Liver (tissue), 9 donors: ENCODE data around the gene AREG. TPM values are rescaled to one million over a fixed set of nuclear protein-coding genes. Genes with fewer than 3 reads are reported as not detected.

Experiments
- DNase-seq: peaks from one replicate; pipeline ENCODE4 v3.0.0-alpha.2; 2017; ENCODE audit warnings: low spot score
- H3K27ac ChIP-seq, 2 donors: one replicate each; pipeline ENCODE4 v1.7.0; 2013; ENCODE audit warnings: inconsistent platforms in 2 of 2, low read length in 2 of 2, control low read depth in 1 of 2, low read depth in 1 of 2, mild to moderate bottlenecking in 1 of 2
- H3K27me3 ChIP-seq, 4 donors: one replicate each; pipeline versions ENCODE4 v1.6.1 to v1.7.0; 2013; ENCODE audit warnings: low read length in 3 of 4, inconsistent platforms in 1 of 4, mild to moderate bottlenecking in 1 of 4, moderate library complexity in 1 of 4; ENCODE audit not compliant: control insufficient read depth in 4 of 4, insufficient read depth in 4 of 4
- H3K36me3 ChIP-seq, 4 donors: one replicate each; pipeline versions ENCODE4 v1.6.1 to v1.7.0; 2013; ENCODE audit warnings: low read length in 3 of 4, mild to moderate bottlenecking in 3 of 4, low read depth in 1 of 4, moderate library complexity in 1 of 4; ENCODE audit not compliant: control insufficient read depth in 4 of 4, insufficient read depth in 3 of 4
- H3K4me1 ChIP-seq, 4 donors: one replicate each; pipeline versions ENCODE4 v1.6.1 to v1.7.0; 2013; ENCODE audit warnings: low read length in 3 of 4, mild to moderate bottlenecking in 3 of 4, moderate library complexity in 1 of 4; ENCODE audit not compliant: control insufficient read depth in 4 of 4, insufficient read depth in 4 of 4
- H3K4me3 ChIP-seq, 3 donors: one replicate each; pipeline versions ENCODE4 v1.6.1 to v1.7.0; 2013; ENCODE audit warnings: low read length in 3 of 3, control low read depth in 1 of 3, low read depth in 1 of 3, mild to moderate bottlenecking in 1 of 3
- H3K9ac ChIP-seq, 2 donors: one replicate each; pipeline ENCODE4 v1.7.0; 2013; ENCODE audit warnings: low read length in 2 of 2, mild to moderate bottlenecking in 2 of 2, moderate library complexity in 2 of 2, control low read depth in 1 of 2, low read depth in 1 of 2
- H3K9me3 ChIP-seq, 4 donors: one replicate each; pipeline versions ENCODE4 v1.6.1 to v1.7.0; 2013; ENCODE audit warnings: low read length in 3 of 4; ENCODE audit not compliant: control insufficient read depth in 4 of 4
- ATF3 ChIP-seq: IDR thresholded peaks from 2 replicates; pipeline ENCODE4 v1.6.1; 2016; ENCODE audit warnings: antibody characterized with exemption
- CTCF ChIP-seq: fragments of 150-350 bp; IDR thresholded peaks from 2 replicates; pipeline ENCODE4 v1.5.1; 2017; ENCODE audit warnings: improper control_type of control experiment, low read depth, low read length; ENCODE audit not compliant: missing input control
- EGR1 ChIP-seq, 2 donors: IDR thresholded peaks; 2 replicates each; pipeline ENCODE4 v1.6.1; 2016 to 2018; ENCODE audit warnings: antibody characterized with exemption in 2 of 2, low read depth in 2 of 2
- FOXA1 ChIP-seq: IDR thresholded peaks from 2 replicates; pipeline ENCODE4 v1.6.1; 2016; ENCODE audit warnings: antibody characterized with exemption
- FOXA2 ChIP-seq: IDR thresholded peaks from 2 replicates; pipeline ENCODE4 v1.6.1; 2016; ENCODE audit warnings: antibody characterized with exemption
- GABPA ChIP-seq, 2 donors: IDR thresholded peaks in 1 of 2; conservative IDR thresholded peaks in 1 of 2; 2 replicates each; pipeline ENCODE4 v1.6.1; 2016; ENCODE audit warnings: antibody characterized with exemption in 2 of 2, mild to moderate bottlenecking in 1 of 2, moderate library complexity in 1 of 2
- HNF4A ChIP-seq, 2 donors: conservative IDR thresholded peaks; 2 replicates each; pipeline ENCODE4 v1.6.1; 2016; ENCODE audit warnings: antibody characterized with exemption in 2 of 2, mild to moderate bottlenecking in 2 of 2
- HNF4G ChIP-seq: IDR thresholded peaks from 2 replicates; pipeline ENCODE4 v1.6.1; 2016; ENCODE audit warnings: antibody characterized with exemption
- JUND ChIP-seq, 2 donors: IDR thresholded peaks; 2 replicates each; pipeline ENCODE4 v1.6.1; 2016; ENCODE audit warnings: antibody characterized with exemption in 2 of 2
- MAX ChIP-seq: IDR thresholded peaks from 2 replicates; pipeline ENCODE4 v1.6.1; 2016; ENCODE audit warnings: antibody characterized with exemption
- NR2F2 ChIP-seq: IDR thresholded peaks from 2 replicates; pipeline ENCODE4 v1.6.1; 2016; ENCODE audit warnings: antibody characterized with exemption
- RAD21 ChIP-seq, 2 donors: IDR thresholded peaks; 2 replicates each; pipeline ENCODE4 v1.6.1; 2016; ENCODE audit warnings: antibody characterized with exemption in 2 of 2, mild to moderate bottlenecking in 2 of 2
- REST ChIP-seq: IDR thresholded peaks from 2 replicates; pipeline ENCODE4 v1.6.1; 2016; ENCODE audit warnings: antibody characterized with exemption, mild to moderate bottlenecking
- RXRA ChIP-seq, 2 donors: IDR thresholded peaks; 2 replicates each; pipeline ENCODE4 v1.6.1; 2017 to 2018; ENCODE audit warnings: antibody characterized with exemption in 2 of 2, mild to moderate bottlenecking in 1 of 2
- SP1 ChIP-seq: IDR thresholded peaks from 2 replicates; pipeline ENCODE4 v1.6.1; 2018; ENCODE audit warnings: antibody characterized with exemption, mild to moderate bottlenecking
- TAF1 ChIP-seq: conservative IDR thresholded peaks from 2 replicates; pipeline ENCODE4 v1.6.1; 2016; ENCODE audit warnings: antibody characterized with exemption, mild to moderate bottlenecking
- YY1 ChIP-seq: IDR thresholded peaks from 2 replicates; pipeline ENCODE4 v1.6.1; 2016; ENCODE audit warnings: antibody characterized with exemption, mild to moderate bottlenecking
- ZBTB33 ChIP-seq: IDR thresholded peaks from 2 replicates; pipeline ENCODE4 v1.6.1; 2016; ENCODE audit warnings: antibody characterized with exemption
- WGBS: extraction: QIAGEN DNeasy Blood & Tissue Kit; methylation state at CpG from one replicate; pipeline ENCODE4 v1.1.7; 2013; 5-methylcytosine and 5-hydroxymethylcytosine counted together
- polyA plus RNA-seq, 2 donors: library from polyadenylated mRNA; stranded (reverse) in 1 of 2; unstranded in 1 of 2; fragments of 200-250 nt in 1 of 2; fragments of >200 nt in 1 of 2; fragmentation: Nextera tagmentation in 1 of 2; extraction: Ambion mirVana in 1 of 2; gene quantifications; one replicate each; pipeline versions ENCODE4 v1.2.1 to v1.2.3, GENCODE V29; 2013 to 2015
- total RNA-seq, 2 donors: library from RNA; depleted of rRNA; stranded (reverse); fragments of >200 nt; gene quantifications; one replicate each; pipeline ENCODE4 v1.2.3, GENCODE V29; 2014
- donor health status: healthy.
- donor health status: healthy.
- donor health status: healthy.
- donor health status: healthy.
- donor health status: healthy.

AREG gene
- total and polyA plus RNA-seq, 4 donors: 0.06 to 0.71 TPM; not detected in 2

- WGBS: 81% methylated on average over 7 of the region's 7 CpGs
- no peaks in the 10 kb centered on the region for H3K27me3 ChIP-seq
- TF ChIP-seq FOXA1 (no peak), TAF1 (no peak), ATF3 (no peak), YY1 (no peak), GABPA (IDR thresholded peaks at IDR 0.05 in 1 of 2, conservative IDR thresholded peaks at IDR 0.05 in 1 of 2) (no peak), NR2F2 (no peak), CTCF (no peak), EGR1 (IDR thresholded peaks at IDR 0.05; ENCODE audit: low read depth in 2 of 2) (no peak), JUND (IDR thresholded peaks at IDR 0.05) (no peak), RXRA (IDR thresholded peaks at IDR 0.05) (no peak), ZBTB33 (no peak), FOXA2 (no peak), RAD21 (IDR thresholded peaks at IDR 0.05) (no peak), HNF4A (conservative IDR thresholded peaks at IDR 0.05) (no peak), SP1 (no peak), REST (no peak), MAX (no peak), HNF4G (no peak)
- no peak overlapping the region for H3K9ac ChIP-seq
- H3K27ac ChIP-seq: no peak overlapping the region
- no peak for DNase-seq
- H3K9me3 ChIP-seq: no peaks in the 10 kb centered on the region
- H3K36me3 ChIP-seq: no peaks in the 10 kb centered on the region
- H3K4me1 ChIP-seq: peaks cover 0 to 2% (median 0%) of the 10 kb centered on the region in 4 donors
- H3K4me3 ChIP-seq: no peak overlapping the region
Measured at GRCh38 chr4:74433541-74434172, 11.3 kb upstream of the AREG start.
